ENCODE measurements around the gene GH1. TPM values are rescaled to one million over a fixed set of nuclear protein-coding genes. Genes with fewer than 3 reads are reported as not detected.

The GH1 gene
- polyA plus RNA-seq, 1 of the 3 experiments (the other 2 are of a cell fraction) = not detected

DNA sequence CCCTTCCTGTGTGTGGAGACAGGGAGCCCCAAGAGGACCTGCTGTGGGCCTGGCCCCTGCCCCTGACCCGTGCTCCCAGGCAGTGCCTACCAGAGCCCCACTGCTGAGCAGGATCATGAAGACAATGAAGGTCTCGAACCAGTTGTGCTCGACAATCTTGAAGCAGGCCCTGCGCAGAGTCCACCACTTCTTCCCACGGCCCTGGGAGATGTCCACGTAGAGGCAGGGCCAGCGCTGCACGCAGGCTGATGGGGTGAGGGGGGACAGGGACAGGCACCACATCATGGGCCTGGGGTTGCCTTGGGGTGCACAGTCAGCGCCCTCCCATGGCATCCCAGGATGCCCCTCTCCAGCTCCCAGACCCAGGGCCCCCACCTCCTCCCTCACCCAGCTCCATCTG, 29.9 kb upstream of the GH1 start:
- no peak for TF ChIP-seq FOXJ3 (CRISPR knock-in tag; IDR thresholded peaks at IDR 0.05)
- no peak for TF ChIP-seq SIN3A (IDR thresholded peaks at IDR 0.05; ENCODE audit: borderline replicate concordance, low read depth, low read length)
- TF ChIP-seq POLR2AphosphoS5 (IDR thresholded peaks at IDR 0.05; ENCODE audit: low read depth, low read length) = no peak
- TF ChIP-seq, protein P1, sequence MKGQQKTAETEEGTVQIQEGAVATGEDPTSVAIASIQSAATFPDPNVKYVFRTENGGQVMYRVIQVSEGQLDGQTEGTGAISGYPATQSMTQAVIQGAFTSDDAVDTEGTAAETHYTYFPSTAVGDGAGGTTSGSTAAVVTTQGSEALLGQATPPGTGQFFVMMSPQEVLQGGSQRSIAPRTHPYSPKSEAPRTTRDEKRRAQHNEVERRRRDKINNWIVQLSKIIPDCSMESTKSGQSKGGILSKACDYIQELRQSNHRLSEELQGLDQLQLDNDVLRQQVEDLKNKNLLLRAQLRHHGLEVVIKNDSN (IDR thresholded peaks at IDR 0.05; ENCODE audit: borderline replicate concordance, low read depth) = no peak
- TF ChIP-seq, protein P2, sequence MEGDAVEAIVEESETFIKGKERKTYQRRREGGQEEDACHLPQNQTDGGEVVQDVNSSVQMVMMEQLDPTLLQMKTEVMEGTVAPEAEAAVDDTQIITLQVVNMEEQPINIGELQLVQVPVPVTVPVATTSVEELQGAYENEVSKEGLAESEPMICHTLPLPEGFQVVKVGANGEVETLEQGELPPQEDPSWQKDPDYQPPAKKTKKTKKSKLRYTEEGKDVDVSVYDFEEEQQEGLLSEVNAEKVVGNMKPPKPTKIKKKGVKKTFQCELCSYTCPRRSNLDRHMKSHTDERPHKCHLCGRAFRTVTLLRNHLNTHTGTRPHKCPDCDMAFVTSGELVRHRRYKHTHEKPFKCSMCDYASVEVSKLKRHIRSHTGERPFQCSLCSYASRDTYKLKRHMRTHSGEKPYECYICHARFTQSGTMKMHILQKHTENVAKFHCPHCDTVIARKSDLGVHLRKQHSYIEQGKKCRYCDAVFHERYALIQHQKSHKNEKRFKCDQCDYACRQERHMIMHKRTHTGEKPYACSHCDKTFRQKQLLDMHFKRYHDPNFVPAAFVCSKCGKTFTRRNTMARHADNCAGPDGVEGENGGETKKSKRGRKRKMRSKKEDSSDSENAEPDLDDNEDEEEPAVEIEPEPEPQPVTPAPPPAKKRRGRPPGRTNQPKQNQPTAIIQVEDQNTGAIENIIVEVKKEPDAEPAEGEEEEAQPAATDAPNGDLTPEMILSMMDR (IDR thresholded peaks at IDR 0.05) = no peak
- TF ChIP-seq EZH2phosphoT487 (IDR thresholded peaks at IDR 0.05; ENCODE audit: borderline replicate concordance, low read depth) = no peak
- TF ChIP-seq, protein P3, sequence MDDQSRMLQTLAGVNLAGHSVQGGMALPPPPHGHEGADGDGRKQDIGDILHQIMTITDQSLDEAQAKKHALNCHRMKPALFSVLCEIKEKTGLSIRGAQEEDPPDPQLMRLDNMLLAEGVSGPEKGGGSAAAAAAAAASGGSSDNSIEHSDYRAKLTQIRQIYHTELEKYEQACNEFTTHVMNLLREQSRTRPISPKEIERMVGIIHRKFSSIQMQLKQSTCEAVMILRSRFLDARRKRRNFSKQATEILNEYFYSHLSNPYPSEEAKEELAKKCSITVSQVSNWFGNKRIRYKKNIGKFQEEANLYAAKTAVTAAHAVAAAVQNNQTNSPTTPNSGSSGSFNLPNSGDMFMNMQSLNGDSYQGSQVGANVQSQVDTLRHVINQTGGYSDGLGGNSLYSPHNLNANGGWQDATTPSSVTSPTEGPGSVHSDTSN (IDR thresholded peaks at IDR 0.05) = no peak
- TF ChIP-seq EP300 (IDR thresholded peaks at IDR 0.05; ENCODE audit: borderline replicate concordance in 1 of 2, low read depth in 1 of 2, low read length in 1 of 2) = no peak
- TF ChIP-seq FOSL2 (IDR thresholded peaks at IDR 0.05; ENCODE audit: borderline replicate concordance, low read depth) = no peak
- no peak for TF ChIP-seq SMC3 (IDR thresholded peaks at IDR 0.05; ENCODE audit: low read depth, low read length)
- TF ChIP-seq, protein P4, sequence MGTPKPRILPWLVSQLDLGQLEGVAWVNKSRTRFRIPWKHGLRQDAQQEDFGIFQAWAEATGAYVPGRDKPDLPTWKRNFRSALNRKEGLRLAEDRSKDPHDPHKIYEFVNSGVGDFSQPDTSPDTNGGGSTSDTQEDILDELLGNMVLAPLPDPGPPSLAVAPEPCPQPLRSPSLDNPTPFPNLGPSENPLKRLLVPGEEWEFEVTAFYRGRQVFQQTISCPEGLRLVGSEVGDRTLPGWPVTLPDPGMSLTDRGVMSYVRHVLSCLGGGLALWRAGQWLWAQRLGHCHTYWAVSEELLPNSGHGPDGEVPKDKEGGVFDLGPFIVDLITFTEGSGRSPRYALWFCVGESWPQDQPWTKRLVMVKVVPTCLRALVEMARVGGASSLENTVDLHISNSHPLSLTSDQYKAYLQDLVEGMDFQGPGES (IDR thresholded peaks at IDR 0.05; ENCODE audit: low read depth, low read length) = no peak
- TF ChIP-seq MEF2A (IDR thresholded peaks at IDR 0.05; ENCODE audit: borderline replicate concordance, low read depth) = no peak
- no peak for TF ChIP-seq NFIC (IDR thresholded peaks at IDR 0.05; ENCODE audit: borderline replicate concordance)
- TF ChIP-seq, protein P5, sequence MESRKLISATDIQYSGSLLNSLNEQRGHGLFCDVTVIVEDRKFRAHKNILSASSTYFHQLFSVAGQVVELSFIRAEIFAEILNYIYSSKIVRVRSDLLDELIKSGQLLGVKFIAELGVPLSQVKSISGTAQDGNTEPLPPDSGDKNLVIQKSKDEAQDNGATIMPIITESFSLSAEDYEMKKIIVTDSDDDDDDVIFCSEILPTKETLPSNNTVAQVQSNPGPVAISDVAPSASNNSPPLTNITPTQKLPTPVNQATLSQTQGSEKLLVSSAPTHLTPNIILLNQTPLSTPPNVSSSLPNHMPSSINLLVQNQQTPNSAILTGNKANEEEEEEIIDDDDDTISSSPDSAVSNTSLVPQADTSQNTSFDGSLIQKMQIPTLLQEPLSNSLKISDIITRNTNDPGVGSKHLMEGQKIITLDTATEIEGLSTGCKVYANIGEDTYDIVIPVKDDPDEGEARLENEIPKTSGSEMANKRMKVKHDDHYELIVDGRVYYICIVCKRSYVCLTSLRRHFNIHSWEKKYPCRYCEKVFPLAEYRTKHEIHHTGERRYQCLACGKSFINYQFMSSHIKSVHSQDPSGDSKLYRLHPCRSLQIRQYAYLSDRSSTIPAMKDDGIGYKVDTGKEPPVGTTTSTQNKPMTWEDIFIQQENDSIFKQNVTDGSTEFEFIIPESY (IDR thresholded peaks at IDR 0.05; ENCODE audit: borderline replicate concordance, low read depth) = no peak
- no peak for TF ChIP-seq GABPA (IDR thresholded peaks at IDR 0.05; ENCODE audit: low read depth)
- TF ChIP-seq RAD21 (IDR thresholded peaks at IDR 0.05; ENCODE audit: low read length) = no peak
- no peak for TF ChIP-seq GATA2 (CRISPR knock-in tag; IDR thresholded peaks at IDR 0.05)
- CTCF ChIA-PET = interaction anchor here (1.0 to 6.8 kb wide), 4 partner anchors 30 to 373 kb away, joined by 3 to 63 read pairs (median 17); partner anchors contain the start of genes CSHL1 and GH1
- Histone ChIP-seq H3K79me2 (ENCODE audit: insufficient read depth) (no peaks in the 10 kb centered on the region), H3K4me2 (no peak overlapping the region), H4K20me1 (ENCODE audit: insufficient read depth) (no peaks in the 10 kb centered on the region), H3K4me3 (ENCODE audit: low read depth in 2 of 2, low read length in 1 of 2) (no peak overlapping the region), H3K27me3 (ENCODE audit: insufficient read depth) (peaks cover 6% of the 10 kb centered on the region; the same call in 1 of the 2 replicates), H3K4me1 (ENCODE audit: control insufficient read depth in 1 of 2, insufficient read depth in 2 of 2, low read depth in 1 of 2, low read length in 1 of 2) (no peaks in the 10 kb centered on the region), H3K9me3 (no peaks in the 10 kb centered on the region), H3K36me3 (replicated peaks in 1 of 2; ENCODE audit: control insufficient read depth in 1 of 2, insufficient read depth in 2 of 2, low read length in 1 of 2) (no peaks in the 10 kb centered on the region), H2AFZ (ENCODE audit: low read depth) (no peak overlapping the region), H3F3A (replicated peaks; ENCODE audit: insufficient read depth) (no peaks in the 10 kb centered on the region), H3K27ac (ENCODE audit: low read depth in 2 of 2, low read length in 1 of 2) (no peak overlapping the region), H3K9me2 (no peaks in the 10 kb centered on the region), H3K9ac (no peak overlapping the region)
- no peak for DNase-seq
- 78% methylated on average over 9 of the region's 9 CpGs for WGBS (ENCODE audit: low lambda C conversion rate)
- POLR2A ChIA-PET = no interaction called here

Data from SK-N-SH (cell line).